Smooth muscle cell (in vitro differentiated cells): ENCODE results near the gene HSP90AB1. TPM values are rescaled to one million over a fixed set of nuclear protein-coding genes. Genes with fewer than 3 reads are reported as not detected.

ENCODE experiments used
- DNase-seq: peaks from one replicate; lab custom pipeline; 2025; ENCODE audit not compliant: unreplicated experiment; lab: John Stamatoyannopoulos, UW
- H2AFZ ChIP-seq: fragments of 200-600 bp; sonication (generic); 2 replicates; pipeline ENCODE4 v1.6.0; 2016; ENCODE audit warnings: antibody characterized with exemption, low read depth, mild to moderate bottlenecking
- H3F3A ChIP-seq: fragments of 200-600 bp; sonication (generic); 2 replicates; pipeline ENCODE4 v1.6.0; 2017; ENCODE audit warnings: antibody characterized with exemption, low read depth
- H3K27ac ChIP-seq: fragments of 200-600 bp; sonication (generic); 2 replicates; pipeline ENCODE4 v1.5.1; 2016; ENCODE audit warnings: low read depth, mild to moderate bottlenecking
- H3K27me3 ChIP-seq: fragments of 200-600 bp; sonication (generic); 2 replicates; pipeline ENCODE4 v1.6.1; 2016; ENCODE audit warnings: low read depth, mild to moderate bottlenecking
- H3K36me3 ChIP-seq: fragments of 200-600 bp; sonication (generic); 2 replicates; pipeline ENCODE4 v1.5.1; 2016; ENCODE audit warnings: low read depth
- H3K4me1 ChIP-seq: fragments of 200-600 bp; sonication (generic); 2 replicates; pipeline ENCODE4 v1.5.1; 2016; ENCODE audit warnings: low read depth
- H3K4me2 ChIP-seq: fragments of 200-600 bp; sonication (generic); 2 replicates; pipeline ENCODE4 v1.6.0; 2016; ENCODE audit warnings: mild to moderate bottlenecking
- H3K4me3 ChIP-seq: fragments of 200-600 bp; sonication (generic); 2 replicates; pipeline ENCODE4 v1.5.1; 2016; ENCODE audit warnings: mild to moderate bottlenecking
- H3K79me2 ChIP-seq: fragments of 200-600 bp; sonication (generic); 2 replicates; pipeline ENCODE4 v1.6.0; 2016; ENCODE audit warnings: low read depth, mild to moderate bottlenecking
- H3K9ac ChIP-seq: fragments of 200-600 bp; sonication (generic); 2 replicates; pipeline ENCODE4 v1.6.0; 2016; ENCODE audit warnings: low read depth
- H3K9me3 ChIP-seq: fragments of 200-600 bp; sonication (generic); replicated peaks from 2 replicates; pipeline ENCODE4 v1.5.1; 2016; ENCODE audit warnings: low read depth
- H4K20me1 ChIP-seq: fragments of 200-600 bp; sonication (generic); 2 replicates; pipeline ENCODE4 v1.6.0; 2016; ENCODE audit warnings: low read depth
- CTCF ChIP-seq: fragments of 200-600 bp; sonication (generic); IDR thresholded peaks from 2 replicates; pipeline ENCODE4 v1.5.1; 2017; ENCODE audit warnings: borderline replicate concordance, mild to moderate bottlenecking, antibody characterized with exemption; ENCODE audit not compliant: insufficient read depth, poor library complexity, severe bottlenecking
- WGBS: methylation state at CpG from one replicate; pipeline ENCODE4 v1.1.7; 2016; ENCODE audit warnings: low lambda C conversion rate; 5-methylcytosine and 5-hydroxymethylcytosine counted together
- polyA plus RNA-seq: library from polyadenylated mRNA; unstranded; fragments of >200 nt; fragmentation: Nextera tagmentation; extraction: Ambion mirVana; gene quantifications from 2 replicates; pipeline ENCODE4 v1.2.1, GENCODE V29; 2016
- total RNA-seq: library from RNA; depleted of rRNA; stranded (reverse); fragments of >200 nt; gene quantifications from 2 replicates; pipeline ENCODE4 v1.2.3, GENCODE V29; 2014

The HSP90AB1 gene
- total and polyA plus RNA-seq, 2 experiments from 2014 or later = 408 to 736 TPM

- H3K4me1 ChIP-seq = peaks cover 4% of the 10 kb centered on the region
- TF ChIP-seq CTCF = no peak
- DNase-seq = no peak
- 85% methylated on average over 7 of the region's 7 CpGs for WGBS
- H3K4me2 ChIP-seq = no peak overlapping the region
- H3K27ac ChIP-seq = no peak overlapping the region
- H2AFZ ChIP-seq = no peak overlapping the region
- no peaks in the 10 kb centered on the region for H3K9me3 ChIP-seq
- no peak overlapping the region for H3K9ac ChIP-seq
- H4K20me1 ChIP-seq = no peaks in the 10 kb centered on the region
- no peaks in the 10 kb centered on the region for H3K36me3 ChIP-seq
- peaks cover 38% of the 10 kb centered on the region for H3K27me3 ChIP-seq
- no peaks in the 10 kb centered on the region for H3K79me2 ChIP-seq
- no peaks in the 10 kb centered on the region for H3F3A ChIP-seq
- H3K4me3 ChIP-seq = no peak overlapping the region
These were observed 53.5 kb downstream of the HSP90AB1 start for GRCh38 chr6:44300292-44300823.

- no peaks in the 10 kb centered on the region for H3K36me3 ChIP-seq
- H3K27me3 ChIP-seq = peaks cover 30% of the 10 kb centered on the region
- H3K9me3 ChIP-seq = no peaks in the 10 kb centered on the region
- TF ChIP-seq CTCF = no peak
- no peaks in the 10 kb centered on the region for H3K79me2 ChIP-seq
- H3F3A ChIP-seq = no peaks in the 10 kb centered on the region
- peaks cover 4% of the 10 kb centered on the region for H3K4me1 ChIP-seq
- no peak for DNase-seq
- H3K27ac ChIP-seq = no peak overlapping the region
- H3K9ac ChIP-seq = no peak overlapping the region
- over 99% methylated on average over 8 of the region's 8 CpGs for WGBS
- H3K4me2 ChIP-seq = no peak overlapping the region
- no peaks in the 10 kb centered on the region for H4K20me1 ChIP-seq
- H3K4me3 ChIP-seq = no peak overlapping the region
- no peak overlapping the region for H2AFZ ChIP-seq
These were observed 54.2 kb downstream of the HSP90AB1 start for GRCh38 chr6:44301106-44301505.

GRCh38 chr6:44301782-44302564 lies 55.1 kb downstream of the HSP90AB1 start:
- H2AFZ ChIP-seq = no peak overlapping the region
- H3K4me3 ChIP-seq = no peak overlapping the region
- H3K9ac ChIP-seq = no peak overlapping the region
- no peak for TF ChIP-seq CTCF
- 97% methylated on average over 14 of the region's 14 CpGs for WGBS
- H3K79me2 ChIP-seq = no peaks in the 10 kb centered on the region
- DNase-seq = no peak
- peaks cover 4% of the 10 kb centered on the region for H3K4me1 ChIP-seq
- peaks cover 22% of the 10 kb centered on the region for H3K27me3 ChIP-seq
- no peaks in the 10 kb centered on the region for H3K9me3 ChIP-seq
- no peak overlapping the region for H3K4me2 ChIP-seq
- H3K27ac ChIP-seq = no peak overlapping the region
- H3K36me3 ChIP-seq = no peaks in the 10 kb centered on the region
- H4K20me1 ChIP-seq = no peaks in the 10 kb centered on the region
- H3F3A ChIP-seq = no peaks in the 10 kb centered on the region

GRCh38 chr6:44302856-44303255 lies 56.0 kb downstream of the HSP90AB1 start:
- no peak for TF ChIP-seq CTCF
- Histone ChIP-seq H3F3A (no peaks in the 10 kb centered on the region), H3K27ac (no peak overlapping the region), H3K27me3 (peaks cover 13% of the 10 kb centered on the region), H3K4me3 (no peak overlapping the region), H2AFZ (no peak overlapping the region), H3K9ac (no peak overlapping the region), H3K36me3 (no peaks in the 10 kb centered on the region), H3K9me3 (no peaks in the 10 kb centered on the region), H3K4me1 (no peaks in the 10 kb centered on the region), H3K4me2 (no peak overlapping the region), H3K79me2 (no peaks in the 10 kb centered on the region), H4K20me1 (no peaks in the 10 kb centered on the region)
- DNase-seq = no peak
- 93% methylated on average over 12 of the region's 12 CpGs for WGBS
